VCaP (cell line): ENCODE data around the gene PSME3.

Experiments used
- H3K27ac ChIP-seq: fragments of 450-650 bp; 2 replicates; pipeline ENCODE4 v1.5.1; 2017
- TF ChIP-seq, protein P1 (sequence below): fragments of 450-650 bp; conservative IDR thresholded peaks from 2 replicates; pipeline ENCODE4 v1.5.1; 2017; ENCODE audit warnings: mild to moderate bottlenecking, moderate library complexity

The PSME3 gene

GRCh38 chr17:42819939-42820535, 13.2 kb upstream of the PSME3 start:
- no peak overlapping the region for H3K27ac ChIP-seq
- TF ChIP-seq, protein P1, sequence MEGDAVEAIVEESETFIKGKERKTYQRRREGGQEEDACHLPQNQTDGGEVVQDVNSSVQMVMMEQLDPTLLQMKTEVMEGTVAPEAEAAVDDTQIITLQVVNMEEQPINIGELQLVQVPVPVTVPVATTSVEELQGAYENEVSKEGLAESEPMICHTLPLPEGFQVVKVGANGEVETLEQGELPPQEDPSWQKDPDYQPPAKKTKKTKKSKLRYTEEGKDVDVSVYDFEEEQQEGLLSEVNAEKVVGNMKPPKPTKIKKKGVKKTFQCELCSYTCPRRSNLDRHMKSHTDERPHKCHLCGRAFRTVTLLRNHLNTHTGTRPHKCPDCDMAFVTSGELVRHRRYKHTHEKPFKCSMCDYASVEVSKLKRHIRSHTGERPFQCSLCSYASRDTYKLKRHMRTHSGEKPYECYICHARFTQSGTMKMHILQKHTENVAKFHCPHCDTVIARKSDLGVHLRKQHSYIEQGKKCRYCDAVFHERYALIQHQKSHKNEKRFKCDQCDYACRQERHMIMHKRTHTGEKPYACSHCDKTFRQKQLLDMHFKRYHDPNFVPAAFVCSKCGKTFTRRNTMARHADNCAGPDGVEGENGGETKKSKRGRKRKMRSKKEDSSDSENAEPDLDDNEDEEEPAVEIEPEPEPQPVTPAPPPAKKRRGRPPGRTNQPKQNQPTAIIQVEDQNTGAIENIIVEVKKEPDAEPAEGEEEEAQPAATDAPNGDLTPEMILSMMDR: peak; percentile 81

GRCh38 chr17:42821176-42821575, 12.0 kb upstream of the PSME3 start:
- TF ChIP-seq, protein P1: no peak
- H3K27ac ChIP-seq: no peak overlapping the region

DNA sequence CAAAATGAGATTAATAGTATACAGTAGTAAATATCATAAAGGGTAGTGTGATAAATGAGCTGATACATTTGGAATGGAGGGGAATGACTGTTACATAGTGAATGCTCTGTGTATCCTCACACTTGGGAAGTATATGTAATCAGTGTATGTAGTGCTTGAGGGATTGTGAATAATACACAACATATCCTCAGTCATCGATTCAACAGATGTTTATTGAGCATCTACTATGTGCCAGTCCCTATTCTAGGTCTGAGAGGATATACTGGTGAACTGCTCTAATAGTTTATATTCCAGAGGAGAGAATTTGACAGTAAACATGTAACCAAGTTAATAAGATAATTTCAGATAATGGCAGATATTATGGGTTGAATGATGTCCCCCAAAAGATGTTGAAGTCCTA, 5.7 kb upstream of the PSME3 start:
- H3K27ac ChIP-seq: no peak overlapping the region
- TF ChIP-seq, protein P1: no peak

DNA sequence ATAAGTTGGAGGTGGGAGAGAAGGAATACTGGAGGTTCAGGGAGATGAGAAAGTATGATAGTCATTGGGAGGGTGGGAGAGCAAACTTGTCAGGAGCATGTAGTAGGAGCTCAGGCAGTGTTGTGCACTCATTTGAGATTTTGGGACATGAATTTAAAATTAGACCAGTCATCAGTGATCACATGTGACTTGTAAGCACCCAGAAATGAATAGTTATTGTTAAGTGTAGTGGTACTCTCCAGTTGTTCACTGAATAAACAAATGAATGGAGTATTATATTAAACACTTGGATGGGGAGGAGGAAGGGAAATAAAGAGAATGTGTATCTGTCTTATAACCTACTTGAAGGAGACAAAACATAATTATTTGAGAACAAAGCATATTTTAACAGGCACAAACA, 2.2 kb upstream of the PSME3 start:
- no peak overlapping the region for H3K27ac ChIP-seq
- TF ChIP-seq, protein P1: no peak

- TF ChIP-seq, protein P1: no peak
- H3K27ac ChIP-seq: peak overlapping the region; percentile 88
Measured at GRCh38 chr17:42832213-42832933, 824 bp upstream of the PSME3 start.

DNA sequence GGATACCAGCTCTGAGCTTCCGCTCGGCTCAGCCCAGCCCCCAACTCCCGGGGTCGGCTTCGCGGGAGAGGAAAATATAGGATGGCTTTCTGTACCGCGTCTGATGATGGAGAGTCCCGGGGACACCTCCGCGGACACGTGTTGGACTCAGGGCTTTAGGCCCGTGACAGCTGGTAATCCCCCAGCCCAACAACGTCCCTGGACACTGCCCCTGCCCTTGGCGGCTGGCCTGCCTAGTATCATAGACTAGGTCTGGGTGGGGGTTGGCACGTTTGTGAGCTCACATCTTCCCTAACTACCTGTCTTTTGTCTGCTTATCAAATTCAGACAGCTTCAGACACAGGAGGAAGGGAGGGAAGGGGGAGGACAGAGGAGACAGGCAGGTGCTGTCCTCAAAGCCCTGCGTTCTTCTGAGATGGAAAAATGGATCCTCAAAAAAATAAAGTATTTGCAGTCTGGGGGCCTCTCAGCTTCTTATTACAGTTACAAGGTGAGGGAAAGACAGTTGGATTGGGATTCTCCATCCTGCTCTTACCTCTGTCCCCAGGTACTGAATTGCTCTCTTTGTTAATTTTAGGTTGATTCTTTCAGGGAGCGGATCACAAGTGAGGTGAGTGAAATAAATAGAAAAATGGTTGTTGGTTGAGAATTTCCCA, 698 bp downstream of the PSME3 start:
- H3K27ac ChIP-seq: peak overlapping the region; percentile 88
- TF ChIP-seq, protein P1: no peak

GRCh38 chr17:42835732-42836131, 2.5 kb downstream of the PSME3 start:
- TF ChIP-seq, protein P1: no peak
- no peak overlapping the region for H3K27ac ChIP-seq
